Measurements from ENCODE around the gene LRP3. TPM values are rescaled to one million over a fixed set of nuclear protein-coding genes. Genes with fewer than 3 reads are reported as not detected.
"Not testable (repeated sequence)": the region's sequence is repeated elsewhere in the genome, so short reads cannot be mapped to it uniquely, and the experiment has no call there.

The LRP3 gene
- total and polyA plus RNA-seq, 2 donors from 2014 or later, result 13.9 to 23.8 TPM

- Histone ChIP-seq H3K9me3 (ENCODE audit: control insufficient read depth in 2 of 3, insufficient read depth in 1 of 3, low read length in 3 of 3) (no peaks in the 10 kb centered on the region), H3K9ac (ENCODE audit: low read length in 3 of 3) (no peak overlapping the region), H3K36me3 (ENCODE audit: control insufficient read depth in 2 of 3, insufficient read depth in 3 of 3, low read length in 3 of 3) (peaks cover 0 to 4% (median 4%) of the 10 kb centered on the region in 3 donors), H3K27ac (ENCODE audit: low read depth in 2 of 2, low read length in 2 of 2) (no peak overlapping the region), H3K4me3 (ENCODE audit: low read length in 3 of 3) (no peak overlapping the region), H3K27me3 (ENCODE audit: control insufficient read depth, insufficient read depth, low read length) (no peaks in the 10 kb centered on the region), H3K4me1 (ENCODE audit: control insufficient read depth in 2 of 3, insufficient read depth in 2 of 3, low read depth in 1 of 3, low read length in 3 of 3) (peaks cover 0 to 4% (median 0%) of the 10 kb centered on the region in 3 donors)
- intact Hi-C loops (cut with DNase I), result no loop called here
- no peak for TF ChIP-seq CTCF (IDR thresholded peaks at IDR 0.05; ENCODE audit: borderline replicate concordance, extremely low read depth, insufficient read depth)
- DNase-seq (peak in 1 of 5 donors; percentile 45), FAIRE-seq (no peak)
Measured at GRCh38 chr19:33207903-33208302, 13.8 kb downstream of the LRP3 start.

- FAIRE-seq (no peak), DNase-seq (peak in 1 of 5 donors; percentile 41)
- no peaks in the 10 kb centered on the region for H3K27me3 ChIP-seq (ENCODE audit: control insufficient read depth, insufficient read depth, low read length)
- no peaks in the 10 kb centered on the region for H3K9me3 ChIP-seq (ENCODE audit: control insufficient read depth in 2 of 3, insufficient read depth in 1 of 3, low read length in 3 of 3)
- no peaks in the 10 kb centered on the region for H3K36me3 ChIP-seq (ENCODE audit: control insufficient read depth in 2 of 3, insufficient read depth in 3 of 3, low read length in 3 of 3)
- H3K9ac ChIP-seq (ENCODE audit: low read length in 3 of 3), result no peak overlapping the region
- peaks cover 0 to 4% (median 0%) of the 10 kb centered on the region in 3 donors for H3K4me1 ChIP-seq (ENCODE audit: control insufficient read depth in 2 of 3, insufficient read depth in 2 of 3, low read depth in 1 of 3, low read length in 3 of 3)
- no peak overlapping the region for H3K27ac ChIP-seq (ENCODE audit: low read depth in 2 of 2, low read length in 2 of 2)
- no peak for TF ChIP-seq CTCF (IDR thresholded peaks at IDR 0.05; ENCODE audit: borderline replicate concordance, extremely low read depth, insufficient read depth)
- H3K4me3 ChIP-seq (ENCODE audit: low read length in 3 of 3), result no peak overlapping the region
- intact Hi-C loops (cut with DNase I), result no loop called here
Measured at GRCh38 chr19:33208371-33208895, 14.3 kb downstream of the LRP3 start.

- FAIRE-seq, result no peak
- Histone ChIP-seq H3K9ac (ENCODE audit: low read length in 3 of 3) (no peak overlapping the region), H3K27me3 (ENCODE audit: control insufficient read depth, insufficient read depth, low read length) (no peaks in the 10 kb centered on the region), H3K36me3 (ENCODE audit: control insufficient read depth in 2 of 3, insufficient read depth in 3 of 3, low read length in 3 of 3) (no peaks in the 10 kb centered on the region), H3K4me3 (ENCODE audit: low read length in 3 of 3) (no peak overlapping the region), H3K9me3 (ENCODE audit: control insufficient read depth in 2 of 3, insufficient read depth in 1 of 3, low read length in 3 of 3) (no peaks in the 10 kb centered on the region), H3K27ac (ENCODE audit: low read depth in 2 of 2, low read length in 2 of 2) (no peak overlapping the region), H3K4me1 (ENCODE audit: control insufficient read depth in 2 of 3, insufficient read depth in 2 of 3, low read depth in 1 of 3, low read length in 3 of 3) (peaks cover 0 to 4% (median 0%) of the 10 kb centered on the region in 3 donors)
- TF ChIP-seq CTCF (IDR thresholded peaks at IDR 0.05; ENCODE audit: borderline replicate concordance, extremely low read depth, insufficient read depth), result no peak
- intact Hi-C loops (cut with DNase I), result no loop called here
- peak in 1 of 5 donors; percentile 51 for DNase-seq
Measured at GRCh38 chr19:33208904-33209849, 15.0 kb downstream of the LRP3 start.

GRCh38 chr19:33209850-33210230, 15.7 kb downstream of the LRP3 start:
- H3K9me3 ChIP-seq (ENCODE audit: control insufficient read depth in 2 of 3, insufficient read depth in 1 of 3, low read length in 3 of 3); H3K36me3 ChIP-seq (ENCODE audit: control insufficient read depth in 2 of 3, insufficient read depth in 3 of 3, low read length in 3 of 3); H3K4me3 ChIP-seq (ENCODE audit: low read length in 3 of 3); H3K27me3 ChIP-seq (ENCODE audit: control insufficient read depth, insufficient read depth, low read length); H3K9ac ChIP-seq (ENCODE audit: low read length in 3 of 3); DNase-seq; H3K27ac ChIP-seq (ENCODE audit: low read depth in 2 of 2, low read length in 2 of 2); intact Hi-C loops (cut with DNase I); H3K4me1 ChIP-seq (ENCODE audit: control insufficient read depth in 2 of 3, insufficient read depth in 2 of 3, low read depth in 1 of 3, low read length in 3 of 3); FAIRE-seq: not testable (repeated sequence)

Data from kidney (tissue), 14 donors.